ENCODE measurements around the gene PXMP4. TPM values are rescaled to one million over a fixed set of nuclear protein-coding genes. Genes with fewer than 3 reads are reported as not detected.

The PXMP4 gene
- total RNA-seq, 2 experiments from 2014 or later = 3.6 to 4.1 TPM

GRCh38 chr20:33673410-33674293 lies 46.5 kb downstream of the PXMP4 start:
- ChIA-PET POLR2A (interaction anchor here (1.8 kb wide), 1 partner anchor 10 kb away, joined by 6 read pairs; no protein-coding TSS in a partner anchor), CTCF (no interaction called here)
- peak overlapping the region; percentile 67 for H3K27ac Mint-ChIP-seq
- Histone ChIP-seq H3K27ac (ENCODE audit: low read depth in 1 of 2, low read length in 2 of 2) (no peak overlapping the region), H3K4me1 (ENCODE audit: insufficient read depth, low read length) (peaks cover 53% of the 10 kb centered on the region), H3K9me3 (ENCODE audit: control insufficient read depth in 1 of 2, insufficient read depth in 1 of 2, low read length in 2 of 2) (no peaks in the 10 kb centered on the region), H3K4me3 (ENCODE audit: low read length) (peak overlapping the region; percentile 65), H3K36me3 (ENCODE audit: insufficient read depth, low read length) (no peaks in the 10 kb centered on the region), H3K27me3 (ENCODE audit: control insufficient read depth in 1 of 2, insufficient read depth in 2 of 2, low read length in 2 of 2) (no peaks in the 10 kb centered on the region)
- TF ChIP-seq CTCF (IDR thresholded peaks at IDR 0.05) = no peak
- H3K4me3 Mint-ChIP-seq = peak overlapping the region; percentile 87
- peaks cover 33% of the 10 kb centered on the region for H3K4me1 Mint-ChIP-seq (ENCODE audit: low read depth)
- no peaks in the 10 kb centered on the region for H3K27me3 Mint-ChIP-seq
- no peaks in the 10 kb centered on the region for H3K9me3 Mint-ChIP-seq
- no peak for ATAC-seq (ENCODE audit: poor library complexity)
- H3K36me3 Mint-ChIP-seq (ENCODE audit: low read depth) = no peaks in the 10 kb centered on the region
- intact Hi-C loops (cut with DNase I, micrococcal nuclease) = no loop called here
- no peak for DNase-seq

- Histone ChIP-seq H3K9me3 (ENCODE audit: control insufficient read depth in 1 of 2, insufficient read depth in 1 of 2, low read length in 2 of 2) (no peaks in the 10 kb centered on the region), H3K4me1 (ENCODE audit: insufficient read depth, low read length) (peaks cover 53% of the 10 kb centered on the region), H3K36me3 (ENCODE audit: insufficient read depth, low read length) (no peaks in the 10 kb centered on the region), H3K27me3 (ENCODE audit: control insufficient read depth in 1 of 2, insufficient read depth in 2 of 2, low read length in 2 of 2) (no peaks in the 10 kb centered on the region), H3K4me3 (ENCODE audit: low read length) (no peak overlapping the region), H3K27ac (ENCODE audit: low read depth in 1 of 2, low read length in 2 of 2) (no peak overlapping the region)
- Mint-ChIP-seq H3K4me3 (peak overlapping the region; percentile 86), H3K4me1 (ENCODE audit: low read depth) (peaks cover 27% of the 10 kb centered on the region), H3K9me3 (no peaks in the 10 kb centered on the region), H3K36me3 (ENCODE audit: low read depth) (no peaks in the 10 kb centered on the region), H3K27me3 (no peaks in the 10 kb centered on the region), H3K27ac (peak overlapping the region; percentile 67)
- TF ChIP-seq CTCF (IDR thresholded peaks at IDR 0.05) = no peak
- ChIA-PET CTCF (no interaction called here), POLR2A (interaction anchor here (1.8 kb wide), 1 partner anchor 10 kb away, joined by 6 read pairs; no protein-coding TSS in a partner anchor)
- intact Hi-C loops (cut with DNase I, micrococcal nuclease) = no loop called here
- ATAC-seq (ENCODE audit: poor library complexity) (no peak), DNase-seq (no peak)
These were observed 47.0 kb downstream of the PXMP4 start for GRCh38 chr20:33673114-33673409.

- DNase-seq (no peak), ATAC-seq (ENCODE audit: poor library complexity) (no peak)
- Histone ChIP-seq H3K9me3 (ENCODE audit: control insufficient read depth in 1 of 2, insufficient read depth in 1 of 2, low read length in 2 of 2) (no peaks in the 10 kb centered on the region), H3K4me1 (ENCODE audit: insufficient read depth, low read length) (peaks cover 53% of the 10 kb centered on the region), H3K27ac (ENCODE audit: low read depth in 1 of 2, low read length in 2 of 2) (no peak overlapping the region), H3K4me3 (ENCODE audit: low read length) (no peak overlapping the region), H3K36me3 (ENCODE audit: insufficient read depth, low read length) (no peaks in the 10 kb centered on the region), H3K27me3 (ENCODE audit: control insufficient read depth in 1 of 2, insufficient read depth in 2 of 2, low read length in 2 of 2) (no peaks in the 10 kb centered on the region)
- no peaks in the 10 kb centered on the region for H3K36me3 Mint-ChIP-seq (ENCODE audit: low read depth)
- peak overlapping the region; percentile 86 for H3K4me3 Mint-ChIP-seq
- intact Hi-C loops (cut with DNase I, micrococcal nuclease) = no loop called here
- POLR2A ChIA-PET = interaction anchor here (1.8 kb wide), 1 partner anchor 9 kb away, joined by 6 read pairs; no protein-coding TSS in a partner anchor
- no peaks in the 10 kb centered on the region for H3K27me3 Mint-ChIP-seq
- H3K27ac Mint-ChIP-seq = peak overlapping the region; percentile 67
- TF ChIP-seq CTCF (IDR thresholded peaks at IDR 0.05) = no peak
- CTCF ChIA-PET = no interaction called here
- H3K4me1 Mint-ChIP-seq (ENCODE audit: low read depth) = peaks cover 22% of the 10 kb centered on the region
- no peaks in the 10 kb centered on the region for H3K9me3 Mint-ChIP-seq
These were observed 47.5 kb downstream of the PXMP4 start for GRCh38 chr20:33672426-33673113.
